Hepatocyte (in vitro differentiated cells): ENCODE measurements around the gene NRARP. TPM values are rescaled to one million over a fixed set of nuclear protein-coding genes. Genes with fewer than 3 reads are reported as not detected.

Experiments
- DNase-seq: peaks from one replicate; pipeline ENCODE4 v3.0.0-alpha.2; 2016; ENCODE audit warnings: low spot score
- H2AFZ ChIP-seq: fragments of 200-600 bp; sonication (generic); 2 replicates; pipeline ENCODE4 v1.6.0; 2016; ENCODE audit warnings: antibody characterized with exemption, mild to moderate bottlenecking
- H3K27ac ChIP-seq: fragments of 200-600 bp; sonication (generic); 2 replicates; pipeline ENCODE4 v1.5.1; 2016; ENCODE audit warnings: mild to moderate bottlenecking
- H3K27me3 ChIP-seq: fragments of 200-600 bp; sonication (generic); 2 replicates; pipeline ENCODE4 v1.6.1; 2016
- H3K36me3 ChIP-seq: fragments of 200-600 bp; sonication (generic); replicated peaks from 2 replicates; pipeline ENCODE4 v1.5.1; 2016; ENCODE audit warnings: low read depth; ENCODE audit not compliant: insufficient read depth
- H3K4me1 ChIP-seq: fragments of 200-600 bp; sonication (generic); 2 replicates; pipeline ENCODE4 v1.5.1; 2016; ENCODE audit warnings: mild to moderate bottlenecking, moderate library complexity; ENCODE audit not compliant: insufficient read depth
- H3K4me2 ChIP-seq: fragments of 200-600 bp; sonication (generic); 2 replicates; pipeline ENCODE4 v1.6.0; 2016
- H3K4me3 ChIP-seq: fragments of 200-600 bp; sonication (generic); 2 replicates; pipeline ENCODE4 v1.5.1; 2016; ENCODE audit warnings: mild to moderate bottlenecking
- H3K79me2 ChIP-seq: fragments of 200-600 bp; sonication (generic); 2 replicates; pipeline ENCODE4 v1.6.0; 2017; ENCODE audit warnings: mild to moderate bottlenecking
- H3K9me2 ChIP-seq: fragments of 200-600 bp; sonication (generic); replicated peaks from 2 replicates; pipeline ENCODE4 v1.6.0; 2017; ENCODE audit warnings: mild to moderate bottlenecking; ENCODE audit not compliant: insufficient read depth
- H3K9me3 ChIP-seq: fragments of 200-600 bp; sonication (generic); 2 replicates; pipeline ENCODE4 v1.5.1; 2016; ENCODE audit warnings: low read depth, mild to moderate bottlenecking
- H4K20me1 ChIP-seq: fragments of 200-600 bp; sonication (generic); 2 replicates; pipeline ENCODE4 v1.6.0; 2016; ENCODE audit warnings: mild to moderate bottlenecking; ENCODE audit not compliant: insufficient read depth, poor library complexity, severe bottlenecking
- CTCF ChIP-seq: fragments of 200-600 bp; sonication (generic); IDR thresholded peaks from 2 replicates; pipeline ENCODE4 v1.5.1; 2016; ENCODE audit warnings: antibody characterized with exemption, mild to moderate bottlenecking; ENCODE audit not compliant: poor library complexity
- EZH2 ChIP-seq: fragments of 200-600 bp; sonication (generic); IDR thresholded peaks from 2 replicates; pipeline ENCODE4 v1.6.1; 2016; ENCODE audit warnings: antibody characterized with exemption, mild to moderate bottlenecking, borderline replicate concordance
- EZH2phosphoT487 ChIP-seq: fragments of 200-600 bp; sonication (generic); IDR thresholded peaks from one replicate; pipeline ENCODE4 v1.6.1; 2018; ENCODE audit warnings: antibody characterized with exemption, mild to moderate bottlenecking, low read depth, moderate library complexity; ENCODE audit not compliant: unreplicated experiment, severe bottlenecking
- WGBS: methylation state at CpG from one replicate; pipeline ENCODE4 v1.1.6; 2016; ENCODE audit warnings: low lambda C conversion rate; ENCODE audit errors: missing lambda C conversion rate; 5-methylcytosine and 5-hydroxymethylcytosine counted together
- polyA plus RNA-seq: library from polyadenylated mRNA; unstranded; fragments of >200 nt; fragmentation: Nextera tagmentation; extraction: Ambion mirVana; gene quantifications from 2 replicates; pipeline ENCODE4 v1.2.1, GENCODE V29; 2016
- total RNA-seq: library from RNA; depleted of rRNA; stranded (reverse); fragments of >200 nt; gene quantifications from 2 replicates; pipeline ENCODE4 v1.2.3, GENCODE V29; 2014

Gene NRARP
- total RNA-seq, result 5.3 and 8.2 TPM in 2 replicates
- 13.1 and 18.7 TPM in 2 replicates for polyA plus RNA-seq

- no CpG with 5 or more reads among the region's 60 CpGs for WGBS
- H3K27ac ChIP-seq, result peak within 1 kb of the TSS; percentile 79
- H3K79me2 ChIP-seq, result peaks cover 9% of the 10 kb centered on the region
- DNase-seq, result peak; percentile 96
- peaks cover 41% of the 10 kb centered on the region for H3K4me1 ChIP-seq
- no peaks in the 10 kb centered on the region for H3K36me3 ChIP-seq
- TF ChIP-seq CTCF (no peak), EZH2phosphoT487 (no peak), EZH2 (no peak)
- peak within 1 kb of the TSS; percentile 73 for H2AFZ ChIP-seq
- H3K9me3 ChIP-seq, result no peaks in the 10 kb centered on the region
- H3K4me3 ChIP-seq, result peak within 1 kb of the TSS; percentile 68
- peaks cover 3% of the 10 kb centered on the region for H4K20me1 ChIP-seq
- H3K27me3 ChIP-seq, result no peaks in the 10 kb centered on the region
- H3K9me2 ChIP-seq, result no peaks in the 10 kb centered on the region
- peak within 1 kb of the TSS; percentile 98 for H3K4me2 ChIP-seq
Measured at GRCh38 chr9:137302118-137302448, at the start of gene NRARP. Gene NRARP (minus strand): TSS chr9:137302271. CDS start chr9:137301928, 343 bp downstream.

GRCh38 chr9:137350696-137351584 is 48.9 kb upstream of the NRARP start:
- no peaks in the 10 kb centered on the region for H3K36me3 ChIP-seq
- H3K9me2 ChIP-seq, result no peaks in the 10 kb centered on the region
- no peak overlapping the region for H3K4me2 ChIP-seq
- no peak for DNase-seq
- H3K4me1 ChIP-seq, result no peaks in the 10 kb centered on the region
- no peaks in the 10 kb centered on the region for H3K79me2 ChIP-seq
- H3K27ac ChIP-seq, result no peak overlapping the region
- 91% methylated on average over 17 of the region's 30 CpGs for WGBS
- no peaks in the 10 kb centered on the region for H3K27me3 ChIP-seq
- no peak overlapping the region for H3K4me3 ChIP-seq
- H4K20me1 ChIP-seq, result no peaks in the 10 kb centered on the region
- TF ChIP-seq CTCF (no peak), EZH2 (no peak), EZH2phosphoT487 (no peak)
- no peaks in the 10 kb centered on the region for H3K9me3 ChIP-seq
- H2AFZ ChIP-seq, result no peak overlapping the region

GRCh38 chr9:137349471-137350033 is 47.5 kb upstream of the NRARP start:
- no peak overlapping the region for H3K4me3 ChIP-seq
- no peaks in the 10 kb centered on the region for H3K9me2 ChIP-seq
- H2AFZ ChIP-seq, result no peak overlapping the region
- no peaks in the 10 kb centered on the region for H3K9me3 ChIP-seq
- H3K79me2 ChIP-seq, result no peaks in the 10 kb centered on the region
- no peak overlapping the region for H3K27ac ChIP-seq
- TF ChIP-seq EZH2 (no peak), EZH2phosphoT487 (no peak), CTCF (no peak)
- no peaks in the 10 kb centered on the region for H3K36me3 ChIP-seq
- no peak overlapping the region for H3K4me2 ChIP-seq
- no peaks in the 10 kb centered on the region for H3K27me3 ChIP-seq
- no peaks in the 10 kb centered on the region for H3K4me1 ChIP-seq
- 96% methylated on average over 25 of the region's 27 CpGs for whole genome bisulfite sequencing
- no peaks in the 10 kb centered on the region for H4K20me1 ChIP-seq
- DNase-seq, result no peak
